Omental fat pad (tissue), 4 donors: ENCODE data around the gene UBE3C. TPM values are rescaled to one million over a fixed set of nuclear protein-coding genes. Genes with fewer than 3 reads are reported as not detected.

ENCODE experiments used
- ATAC-seq: fragments of 150-250 bp; one replicate; pipeline ENCODE4 v1.9.1; 2016; ENCODE audit warnings: mild to moderate bottlenecking, moderate library complexity; ENCODE audit not compliant: low FRiP score
- DNase-seq: peaks from one replicate; pipeline ENCODE4 v3.0.0-alpha.2; 2019; ENCODE audit warnings: low spot score
- CTCF ChIP-seq, 3 donors: fragments of 450-650 bp; IDR thresholded peaks; one replicate each; pipeline ENCODE4 v1.5.1; 2016 to 2017; ENCODE audit warnings: antibody characterized with exemption in 3 of 3, mild to moderate bottlenecking in 3 of 3, moderate library complexity in 2 of 3
- total RNA-seq, 4 donors: library from RNA; depleted of rRNA; stranded (reverse); fragments of >200 nt; gene quantifications; one replicate each; pipeline ENCODE4 v1.1.0, GENCODE V29; 2016

Gene UBE3C
- total RNA-seq, 4 donors from 2014 or later, result 65.9 to 104 (median 78.3) TPM

GRCh38 chr7:157177333-157177982 is 38.7 kb downstream of the UBE3C start:
- DNase-seq (no peak), ATAC-seq (no peak)
- no peak for TF ChIP-seq CTCF (IDR thresholded peaks at IDR 0.05)

- TF ChIP-seq CTCF (IDR thresholded peaks at IDR 0.05), result no peak
- no peak for ATAC-seq
These were observed 39.3 kb downstream of the UBE3C start for GRCh38 chr7:157177983-157178381.

DNA sequence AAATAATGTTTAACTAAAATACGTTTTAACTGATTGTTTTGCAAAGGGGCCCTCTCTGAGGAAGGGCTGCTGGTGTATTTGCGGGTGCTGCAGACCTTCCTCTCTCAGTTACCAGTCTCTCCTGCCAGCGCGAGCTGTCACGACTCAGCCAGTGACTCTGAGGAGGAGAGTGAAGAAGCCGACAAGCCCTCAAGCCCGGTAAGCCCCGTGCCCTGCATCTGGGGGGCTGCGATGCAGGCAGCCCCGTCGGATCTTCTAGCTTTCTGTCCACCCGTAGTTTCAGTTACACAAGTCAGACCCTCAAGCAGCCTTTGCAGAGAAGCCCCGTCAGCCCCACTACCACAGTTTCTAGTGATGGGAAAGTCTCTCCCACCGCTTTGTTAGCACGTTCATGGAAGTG is 45.1 kb downstream of the UBE3C start:
- no peak for TF ChIP-seq CTCF (IDR thresholded peaks at IDR 0.05)
- ATAC-seq (no peak), DNase-seq (no peak)

More at GRCh38 chr7:157177983-157178381, 39.3 kb downstream of the UBE3C start:
- no peak for DNase-seq

- no peak for DNase-seq
- TF ChIP-seq CTCF (IDR thresholded peaks at IDR 0.05), result no peak
- no peak for ATAC-seq
These were observed 49.5 kb downstream of the UBE3C start for GRCh38 chr7:157188091-157188665.

- DNase-seq (no peak), ATAC-seq (no peak)
- no peak for TF ChIP-seq CTCF (IDR thresholded peaks at IDR 0.05)
These were observed 50.7 kb downstream of the UBE3C start for GRCh38 chr7:157189405-157189804.

DNA sequence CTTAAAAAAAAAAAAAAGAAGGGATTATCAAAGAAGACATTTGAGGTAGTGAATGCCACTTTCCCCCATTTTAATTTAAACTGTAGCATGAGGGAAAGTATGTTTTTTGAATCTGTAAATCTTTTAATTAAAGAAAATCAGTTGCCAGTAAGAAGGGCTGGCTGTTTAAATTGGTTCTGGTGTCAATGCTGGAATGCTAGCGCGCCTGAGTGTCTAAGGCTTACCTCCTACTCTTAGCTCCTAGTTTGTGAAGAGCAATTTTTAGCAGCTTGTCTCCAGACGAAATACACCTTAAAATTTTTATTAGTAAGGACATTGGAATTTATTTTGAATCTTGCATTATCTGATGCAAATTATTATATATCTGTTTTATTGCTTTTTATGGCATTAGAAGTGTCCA is 54.1 kb downstream of the UBE3C start:
- no peak for TF ChIP-seq CTCF (IDR thresholded peaks at IDR 0.05)
- ATAC-seq (no peak), DNase-seq (no peak)

GRCh38 chr7:157193274-157193673 is 54.5 kb downstream of the UBE3C start:
- ATAC-seq, result no peak
- DNase-seq, result no peak
- TF ChIP-seq CTCF (IDR thresholded peaks at IDR 0.05), result no peak
